Panc1 (cell line): Measurements from ENCODE around the gene CAPZA2. TPM values are rescaled to one million over a fixed set of nuclear protein-coding genes. Genes with fewer than 3 reads are reported as not detected.
A peak's percentile ranks its signal among the peaks of the same experiment; 100 is the strongest.
"Not testable (repeated sequence)": the region's sequence is repeated elsewhere in the genome, so short reads cannot be mapped to it uniquely, and the experiment has no call there.

ENCODE experiments used
- ATAC-seq: fragments of 200-7000 bp; cut with Tn5 transposase; 2 replicates; pipeline ENCODE4 v1.9.1; 2020; ENCODE audit warnings: mild to moderate bottlenecking, moderate library complexity
- BruUV-seq: library from RNA; stranded (reverse); fragments of 400-500 nt; replicated peaks from 2 replicates; lab custom pipeline; 2021; lab: Mats Ljungman, UMichigan
- CTCF ChIA-PET: fragments of 300-600 bp; sonication (Branson Sonifier 250); formaldehyde crosslinking; loops from one replicate; lab custom pipeline; 2022; ENCODE audit warnings: antibody characterized with exemption; lab: Charles Lee
- POLR2A ChIA-PET: fragments of 300-600 bp; sonication (Branson Sonifier 250); formaldehyde crosslinking; loops from one replicate; lab custom pipeline; 2022; ENCODE audit warnings: antibody characterized with exemption; lab: Charles Lee
- DNase-seq: peaks from one replicate; pipeline ENCODE4 v3.0.0-alpha.2; 2010; ENCODE audit warnings: low read depth, low spot score
- H3K27ac ChIP-seq: 2 replicates; pipeline ENCODE4 v1.5.1; 2011; ENCODE audit warnings: mild to moderate bottlenecking, low read length, inconsistent platforms
- H3K27me3 ChIP-seq: fragments of 200-500 bp; sonication (Bioruptor generic); 2 replicates; pipeline ENCODE4 v1.6.0; 2014; ENCODE audit warnings: low read length, inconsistent platforms; ENCODE audit not compliant: control insufficient read depth, insufficient read depth
- H3K36me3 ChIP-seq: fragments of 200-500 bp; sonication (Bioruptor generic); 2 replicates; pipeline ENCODE4 v1.5.1; 2014; ENCODE audit warnings: inconsistent platforms, mild to moderate bottlenecking, low read length, moderate library complexity; ENCODE audit not compliant: control insufficient read depth, insufficient read depth
- H3K4me1 ChIP-seq: 2 replicates; pipeline ENCODE4 v1.5.1; 2011; ENCODE audit warnings: inconsistent platforms, mild to moderate bottlenecking, low read length, moderate library complexity; ENCODE audit not compliant: control insufficient read depth, insufficient read depth
- H3K4me3 ChIP-seq, 2 experiments: 2 replicates each; pipeline ENCODE4 v1.5.1; 2011 to 2012; ENCODE audit warnings: low read depth in 2 of 2, low read length in 2 of 2, mild to moderate bottlenecking in 2 of 2, inconsistent platforms in 1 of 2, moderate library complexity in 1 of 2
- H3K9me3 ChIP-seq: fragments of 200-500 bp; sonication (Bioruptor generic); 2 replicates; pipeline ENCODE4 v1.5.1; 2014; ENCODE audit warnings: low read depth, mild to moderate bottlenecking, inconsistent platforms, low read length, moderate library complexity; ENCODE audit not compliant: control insufficient read depth, insufficient read depth
- POLR2AphosphoS5 ChIP-seq: IDR thresholded peaks from 2 replicates; pipeline ENCODE4 v1.6.1; 2012; ENCODE audit warnings: mild to moderate bottlenecking, low read depth, low read length, moderate library complexity
- SIN3A ChIP-seq: IDR thresholded peaks from 2 replicates; pipeline ENCODE4 v1.6.1; 2012; ENCODE audit warnings: low read depth, mild to moderate bottlenecking, low read length, moderate library complexity, borderline replicate concordance; ENCODE audit not compliant: insufficient read depth
- TCF7L2 ChIP-seq: IDR thresholded peaks from 2 replicates; pipeline ENCODE4 v1.6.1; 2011; ENCODE audit warnings: mild to moderate bottlenecking, low read depth, low read length, inconsistent platforms
- in situ Hi-C: cut with HindIII; loops from 2 replicates; pipeline ENCODE4 v1.10.0; 2016; ENCODE audit warnings: low sequenced_read_pairs, low pct_unique_long_range_greater_than_20kb
- intact Hi-C: fragments of 100-400 bp; cut with micrococcal nuclease; formaldehyde crosslinking; loops from one replicate; pipeline ENCODE4 v1.10.0; 2022; ENCODE audit not compliant: unreplicated experiment
- total RNA-seq: library from RNA; stranded (reverse); gene quantifications from one replicate; pipeline ENCODE4 v1.2.1, GENCODE V29; 2021; ENCODE audit not compliant: unreplicated experiment
- TF ChIP-seq, protein P1 (sequence below): fragments of 450-650 bp; IDR thresholded peaks from 2 replicates; pipeline ENCODE4 v1.5.1; 2017; ENCODE audit warnings: mild to moderate bottlenecking
- TF ChIP-seq, protein P2 (sequence below), 2 experiments: IDR thresholded peaks; 2 replicates each; pipeline ENCODE4 v1.6.1; 2011 to 2012; ENCODE audit warnings: low read depth in 2 of 2, control low read depth in 1 of 2, low read length in 1 of 2, mild to moderate bottlenecking in 1 of 2, moderate library complexity in 1 of 2; ENCODE audit not compliant: insufficient read depth in 1 of 2

The CAPZA2 gene
- total RNA-seq, 1 experiment from 2014 or later = 195 TPM

DNA sequence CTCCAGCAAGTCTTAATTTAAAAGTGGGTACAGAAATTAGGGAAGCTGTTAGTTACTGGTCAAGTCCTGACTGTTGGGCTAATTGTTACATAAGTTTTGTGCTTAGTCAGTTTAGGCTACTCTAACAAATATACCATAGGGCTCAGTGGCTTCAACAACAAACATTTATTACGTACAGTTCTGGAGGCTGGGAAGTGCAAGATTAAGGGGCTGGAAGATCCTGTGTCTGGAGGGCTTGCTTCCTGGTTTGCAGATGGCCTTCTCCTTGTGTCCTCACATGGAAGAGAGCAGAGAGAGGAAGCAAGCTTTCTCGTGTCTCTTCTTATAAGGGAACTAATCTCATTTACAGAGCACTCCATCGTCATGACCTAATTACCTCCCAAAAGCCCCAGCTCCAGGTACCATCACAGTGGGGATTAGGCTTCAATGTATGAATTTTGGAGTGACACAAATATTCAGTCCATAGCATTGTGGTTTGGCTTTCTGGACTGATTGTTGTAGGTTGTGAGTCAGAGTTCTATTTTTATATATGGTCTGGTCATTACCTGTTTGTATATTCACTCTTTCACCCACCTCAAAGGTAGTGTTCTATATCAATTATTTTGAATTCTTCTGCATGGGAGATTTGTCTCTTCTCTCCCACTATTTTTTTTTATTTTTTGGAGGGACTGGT is 108.0 kb downstream of the CAPZA2 start:
- Histone ChIP-seq H3K27ac (no peak overlapping the region), H3K36me3 (no peaks in the 10 kb centered on the region), H3K4me3 (no peak overlapping the region), H3K27me3 (no peaks in the 10 kb centered on the region), H3K9me3 (no peaks in the 10 kb centered on the region), H3K4me1 (no peaks in the 10 kb centered on the region)
- DNase-seq (no peak), ATAC-seq (no peak)
- POLR2A ChIA-PET = no interaction called here
- BruUV-seq = TSS peak; percentile 8
- TF ChIP-seq, protein P1, sequence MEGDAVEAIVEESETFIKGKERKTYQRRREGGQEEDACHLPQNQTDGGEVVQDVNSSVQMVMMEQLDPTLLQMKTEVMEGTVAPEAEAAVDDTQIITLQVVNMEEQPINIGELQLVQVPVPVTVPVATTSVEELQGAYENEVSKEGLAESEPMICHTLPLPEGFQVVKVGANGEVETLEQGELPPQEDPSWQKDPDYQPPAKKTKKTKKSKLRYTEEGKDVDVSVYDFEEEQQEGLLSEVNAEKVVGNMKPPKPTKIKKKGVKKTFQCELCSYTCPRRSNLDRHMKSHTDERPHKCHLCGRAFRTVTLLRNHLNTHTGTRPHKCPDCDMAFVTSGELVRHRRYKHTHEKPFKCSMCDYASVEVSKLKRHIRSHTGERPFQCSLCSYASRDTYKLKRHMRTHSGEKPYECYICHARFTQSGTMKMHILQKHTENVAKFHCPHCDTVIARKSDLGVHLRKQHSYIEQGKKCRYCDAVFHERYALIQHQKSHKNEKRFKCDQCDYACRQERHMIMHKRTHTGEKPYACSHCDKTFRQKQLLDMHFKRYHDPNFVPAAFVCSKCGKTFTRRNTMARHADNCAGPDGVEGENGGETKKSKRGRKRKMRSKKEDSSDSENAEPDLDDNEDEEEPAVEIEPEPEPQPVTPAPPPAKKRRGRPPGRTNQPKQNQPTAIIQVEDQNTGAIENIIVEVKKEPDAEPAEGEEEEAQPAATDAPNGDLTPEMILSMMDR = no peak
- TF ChIP-seq TCF7L2 (no peak), SIN3A (no peak), POLR2AphosphoS5 (no peak)
- TF ChIP-seq, protein P2, sequence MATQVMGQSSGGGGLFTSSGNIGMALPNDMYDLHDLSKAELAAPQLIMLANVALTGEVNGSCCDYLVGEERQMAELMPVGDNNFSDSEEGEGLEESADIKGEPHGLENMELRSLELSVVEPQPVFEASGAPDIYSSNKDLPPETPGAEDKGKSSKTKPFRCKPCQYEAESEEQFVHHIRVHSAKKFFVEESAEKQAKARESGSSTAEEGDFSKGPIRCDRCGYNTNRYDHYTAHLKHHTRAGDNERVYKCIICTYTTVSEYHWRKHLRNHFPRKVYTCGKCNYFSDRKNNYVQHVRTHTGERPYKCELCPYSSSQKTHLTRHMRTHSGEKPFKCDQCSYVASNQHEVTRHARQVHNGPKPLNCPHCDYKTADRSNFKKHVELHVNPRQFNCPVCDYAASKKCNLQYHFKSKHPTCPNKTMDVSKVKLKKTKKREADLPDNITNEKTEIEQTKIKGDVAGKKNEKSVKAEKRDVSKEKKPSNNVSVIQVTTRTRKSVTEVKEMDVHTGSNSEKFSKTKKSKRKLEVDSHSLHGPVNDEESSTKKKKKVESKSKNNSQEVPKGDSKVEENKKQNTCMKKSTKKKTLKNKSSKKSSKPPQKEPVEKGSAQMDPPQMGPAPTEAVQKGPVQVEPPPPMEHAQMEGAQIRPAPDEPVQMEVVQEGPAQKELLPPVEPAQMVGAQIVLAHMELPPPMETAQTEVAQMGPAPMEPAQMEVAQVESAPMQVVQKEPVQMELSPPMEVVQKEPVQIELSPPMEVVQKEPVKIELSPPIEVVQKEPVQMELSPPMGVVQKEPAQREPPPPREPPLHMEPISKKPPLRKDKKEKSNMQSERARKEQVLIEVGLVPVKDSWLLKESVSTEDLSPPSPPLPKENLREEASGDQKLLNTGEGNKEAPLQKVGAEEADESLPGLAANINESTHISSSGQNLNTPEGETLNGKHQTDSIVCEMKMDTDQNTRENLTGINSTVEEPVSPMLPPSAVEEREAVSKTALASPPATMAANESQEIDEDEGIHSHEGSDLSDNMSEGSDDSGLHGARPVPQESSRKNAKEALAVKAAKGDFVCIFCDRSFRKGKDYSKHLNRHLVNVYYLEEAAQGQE (IDR thresholded peaks at IDR 0.05; ENCODE audit: insufficient read depth in 1 of 2, low read depth in 2 of 2, low read length in 1 of 2) = no peak
- intact Hi-C loops (no loop called here), in situ Hi-C loops (no loop called here)
- CTCF ChIA-PET = no interaction called here

DNA sequence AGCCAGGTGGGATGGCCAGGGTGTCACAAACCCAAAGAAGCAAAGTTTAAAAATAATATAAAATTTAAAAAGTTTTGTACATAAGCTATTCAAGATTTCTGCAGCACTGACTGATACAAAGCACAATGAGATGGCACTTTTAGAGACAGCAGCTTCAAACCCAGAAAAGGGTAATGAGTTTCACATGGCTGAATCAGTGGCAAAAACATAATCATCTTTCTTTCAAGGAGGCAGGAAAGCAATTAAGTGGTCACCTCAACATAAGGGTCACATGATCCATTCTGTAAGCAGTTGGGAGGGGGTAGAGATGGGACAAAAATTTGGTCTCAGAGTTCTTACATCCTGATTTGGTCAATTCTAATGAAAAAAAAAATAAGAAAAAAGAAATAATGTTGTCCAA is 108.8 kb downstream of the CAPZA2 start:
- H3K36me3 ChIP-seq, BruUV-seq, H3K4me3 ChIP-seq, H3K27me3 ChIP-seq, in situ Hi-C loops, H3K27ac ChIP-seq, H3K9me3 ChIP-seq, H3K4me1 ChIP-seq, CTCF ChIA-PET, intact Hi-C loops, POLR2A ChIA-PET, ATAC-seq, DNase-seq: not testable (repeated sequence)

Other genes with a start within 250 kb of the CAPZA2 start
- 103 TPM for gene MET, start 190.4 kb upstream of the CAPZA2 start, total RNA-seq
- gene ST7, start 90.9 kb downstream of the CAPZA2 start, total RNA-seq = 19.6 TPM